ENCODE measurements around the gene PANX1. TPM values are rescaled to one million over a fixed set of nuclear protein-coding genes. Genes with fewer than 3 reads are reported as not detected.

Gene PANX1
- polyA plus RNA-seq, 1 of the 3 experiments (the other 2 are of a cell fraction), result 11.1 TPM

GRCh38 chr11:94133752-94134151 is 5.1 kb downstream of the PANX1 start:
- WGBS (ENCODE audit: low lambda C conversion rate), result 91% methylated on average over 4 of the region's 4 CpGs
- POLR2A ChIA-PET, result no interaction called here
- H3K4me2 ChIP-seq, result peak overlapping the region; percentile 75; the same call in 1 of the 2 replicates
- peaks cover 24% of the 10 kb centered on the region; the same call in 1 of the 2 replicates for H4K20me1 ChIP-seq (ENCODE audit: insufficient read depth)
- no peak for DNase-seq
- H3K27me3 ChIP-seq (ENCODE audit: insufficient read depth), result no peaks in the 10 kb centered on the region
- H3K27ac ChIP-seq (ENCODE audit: low read depth in 2 of 2, low read length in 1 of 2), result peak overlapping the region in 1 of 2 experiments; percentile 97; a peak in 1 of 4 replicates
- peaks cover 44 to 50% of the 10 kb centered on the region in 2 experiments for H3K4me1 ChIP-seq (ENCODE audit: control insufficient read depth in 1 of 2, insufficient read depth in 2 of 2, low read depth in 1 of 2, low read length in 1 of 2)
- H3K4me3 ChIP-seq (ENCODE audit: low read depth in 2 of 2, low read length in 1 of 2), result no peak overlapping the region
- no peaks in the 10 kb centered on the region for H3K36me3 ChIP-seq (replicated peaks in 1 of 2; ENCODE audit: control insufficient read depth in 1 of 2, insufficient read depth in 2 of 2, low read length in 1 of 2)
- H3K79me2 ChIP-seq (ENCODE audit: insufficient read depth), result peaks cover 72% of the 10 kb centered on the region
- CTCF ChIA-PET, result interaction anchor here (1.3 kb wide), 1 partner anchor 50 kb away, joined by 3 read pairs; no protein-coding TSS in a partner anchor
- H3K9ac ChIP-seq, result no peak overlapping the region
- TF ChIP-seq SMC3 (IDR thresholded peaks at IDR 0.05; ENCODE audit: low read depth, low read length) (no peak), TEAD4 (IDR thresholded peaks at IDR 0.05; ENCODE audit: borderline replicate concordance, insufficient read depth) (no peak), ZBTB33 (IDR thresholded peaks at IDR 0.05; ENCODE audit: borderline replicate concordance, low read depth) (no peak), NRF1 (IDR thresholded peaks at IDR 0.05; ENCODE audit: low read depth, low read length) (no peak), ELF1 (IDR thresholded peaks at IDR 0.05) (no peak), FOXM1 (IDR thresholded peaks at IDR 0.05; ENCODE audit: low read depth) (no peak), EP300 (IDR thresholded peaks at IDR 0.05; ENCODE audit: borderline replicate concordance in 1 of 2, low read depth in 1 of 2, low read length in 1 of 2) (no peak), RFX5 (IDR thresholded peaks at IDR 0.05; ENCODE audit: low read length) (no peak), USF1 (IDR thresholded peaks at IDR 0.05; ENCODE audit: borderline replicate concordance, low read depth) (no peak), REST (IDR thresholded peaks at IDR 0.05; ENCODE audit: low read depth, low read length) (no peak), MEF2A (IDR thresholded peaks at IDR 0.05; ENCODE audit: borderline replicate concordance, low read depth) (no peak), RAD21 (IDR thresholded peaks at IDR 0.05; ENCODE audit: low read length) (no peak)
- H3F3A ChIP-seq (replicated peaks; ENCODE audit: insufficient read depth), result peaks cover 33% of the 10 kb centered on the region
- H3K9me3 ChIP-seq, result no peaks in the 10 kb centered on the region
- H2AFZ ChIP-seq (ENCODE audit: low read depth), result no peak overlapping the region
- H3K9me2 ChIP-seq, result no peaks in the 10 kb centered on the region
